Uterus (tissue), 4 donors: Measurements from ENCODE around the gene BLID. TPM values are rescaled to one million over a fixed set of nuclear protein-coding genes. Genes with fewer than 3 reads are reported as not detected.

Experiments used
- DNase-seq, 2 donors: peaks; one replicate each; pipeline ENCODE4 v3.0.0-alpha.2; 2019 to 2020
- H3K27ac ChIP-seq, 2 donors: fragments of 200-600 bp; sonication (generic); 1 replicate in 1 of 2; 2 replicates in 1 of 2; pipeline ENCODE4 v1.5.1; 2016 to 2018
- H3K27me3 ChIP-seq, 2 donors: fragments of 200-600 bp; sonication (generic); one replicate each; pipeline ENCODE4 v1.5.1; 2018 to 2019; ENCODE audit warnings: control low read depth in 1 of 2
- H3K36me3 ChIP-seq, 2 donors: fragments of 200-600 bp; sonication (generic); one replicate each; pipeline ENCODE4 v1.5.1; 2019; ENCODE audit warnings: control low read depth in 1 of 2
- H3K4me1 ChIP-seq, 2 donors: fragments of 200-600 bp; sonication (generic); one replicate each; pipeline ENCODE4 v1.5.1; 2018 to 2019; ENCODE audit warnings: control low read depth in 1 of 2
- H3K4me3 ChIP-seq, 2 donors: fragments of 200-600 bp; sonication (generic); 1 replicate in 1 of 2; 2 replicates in 1 of 2; pipeline ENCODE4 v1.5.1; 2018 to 2019; ENCODE audit warnings: mild to moderate bottlenecking in 1 of 2
- H3K9me3 ChIP-seq, 2 donors: fragments of 200-600 bp; sonication (generic); one replicate each; pipeline ENCODE4 v1.5.1; 2019; ENCODE audit warnings: control low read depth in 1 of 2
- CTCF ChIP-seq, 4 experiments: fragments of 200-600 bp in 2 of 4; fragments of 450-650 bp in 2 of 4; sonication (generic) in 2 of 4; IDR thresholded peaks; one replicate each; pipeline ENCODE4 v1.5.1; 2016 to 2019; ENCODE audit warnings: antibody characterized with exemption in 4 of 4, mild to moderate bottlenecking in 2 of 4, moderate library complexity in 1 of 4
- POLR2A ChIP-seq, 2 donors: fragments of 450-650 bp; IDR thresholded peaks; one replicate each; pipeline ENCODE4 v1.6.1; 2016; ENCODE audit warnings: antibody characterized with exemption in 2 of 2, mild to moderate bottlenecking in 1 of 2, moderate library complexity in 1 of 2
- intact Hi-C: fragments of 100-400 bp; cut with DNase I; formaldehyde crosslinking; loops from one replicate; pipeline ENCODE4 v1.15.1; 2023; ENCODE audit warnings: low total_unique reads
- total RNA-seq, 4 donors: library from RNA; depleted of rRNA in 3 of 4; stranded (reverse); fragments of >200 nt in 3 of 4; gene quantifications; one replicate each; pipeline versions ENCODE4 v1.1.0 to v1.2.4, GENCODE V29; 2014 to 2023
- donor health status: DM: yes; HTN: yes; CAD: no.

The BLID gene
- total RNA-seq, 4 donors from 2014 or later = 0.77 to 14.0 (median 4.3) TPM

GRCh38 chr11:122098261-122098980 lies 17.6 kb downstream of the BLID start:
- peaks cover 0 to 5% of the 10 kb centered on the region in 2 donors for H3K4me1 ChIP-seq
- peak overlapping the region; percentile 92 to 95 for H3K27ac ChIP-seq
- TF ChIP-seq POLR2A (IDR thresholded peaks at IDR 0.05) (no peak), CTCF (IDR thresholded peaks at IDR 0.05) (no peak)
- no peak for DNase-seq
- no peaks in the 10 kb centered on the region for H3K9me3 ChIP-seq
- peak overlapping the region; percentile 57 to 64 for H3K4me3 ChIP-seq
- intact Hi-C loops = no loop called here
- no peaks in the 10 kb centered on the region for H3K27me3 ChIP-seq
- H3K36me3 ChIP-seq = no peaks in the 10 kb centered on the region

- H3K36me3 ChIP-seq = no peaks in the 10 kb centered on the region
- peaks cover 0 to 5% of the 10 kb centered on the region in 2 donors for H3K4me1 ChIP-seq
- no peaks in the 10 kb centered on the region for H3K27me3 ChIP-seq
- no peaks in the 10 kb centered on the region for H3K9me3 ChIP-seq
- H3K27ac ChIP-seq = peak overlapping the region; percentile 92 to 95
- H3K4me3 ChIP-seq = peak overlapping the region; percentile 57 to 64
- DNase-seq = no peak
- TF ChIP-seq CTCF (IDR thresholded peaks at IDR 0.05) (no peak), POLR2A (IDR thresholded peaks at IDR 0.05) (no peak)
- intact Hi-C loops = no loop called here
These were observed 18.5 kb downstream of the BLID start for GRCh38 chr11:122097419-122098001.

- TF ChIP-seq CTCF (IDR thresholded peaks at IDR 0.05) = no peak
- TF ChIP-seq POLR2A (IDR thresholded peaks at IDR 0.05) = no peak
- DNase-seq = no peak
- intact Hi-C loops = no loop called here
- no peaks in the 10 kb centered on the region for H3K9me3 ChIP-seq
- H3K36me3 ChIP-seq = no peaks in the 10 kb centered on the region
- peak overlapping the region; percentile 57 to 64 for H3K4me3 ChIP-seq
- H3K4me1 ChIP-seq = peaks cover 0 to 5% of the 10 kb centered on the region in 2 donors
- H3K27ac ChIP-seq = peak overlapping the region; percentile 92 to 95
- H3K27me3 ChIP-seq = no peaks in the 10 kb centered on the region
These were observed 19.5 kb downstream of the BLID start for GRCh38 chr11:122096272-122097112.

- peaks cover 0 to 5% of the 10 kb centered on the region in 2 donors for H3K4me1 ChIP-seq
- H3K9me3 ChIP-seq = no peaks in the 10 kb centered on the region
- H3K36me3 ChIP-seq = no peaks in the 10 kb centered on the region
- no peak for DNase-seq
- no peak for TF ChIP-seq POLR2A (IDR thresholded peaks at IDR 0.05)
- TF ChIP-seq CTCF (IDR thresholded peaks at IDR 0.05) = no peak
- no peaks in the 10 kb centered on the region for H3K27me3 ChIP-seq
- H3K4me3 ChIP-seq = peak overlapping the region; percentile 57 to 64
- intact Hi-C loops = no loop called here
- peak overlapping the region; percentile 92 to 95 for H3K27ac ChIP-seq
These were observed 20.2 kb downstream of the BLID start for GRCh38 chr11:122095681-122096262.
